G401 (cell line): ENCODE data around the gene KDM4B. TPM values are rescaled to one million over a fixed set of nuclear protein-coding genes. Genes with fewer than 3 reads are reported as not detected.

Experiments
- DNase-seq: peaks from one replicate; pipeline ENCODE4 v3.0.0-alpha.2; 2015; ENCODE audit warnings: low spot score
- in situ Hi-C: cut with HindIII; loops from 2 replicates; pipeline ENCODE4 v1.10.0; 2016; ENCODE audit warnings: low sequenced_read_pairs, mixed read lengths
- total RNA-seq: library from RNA; depleted of rRNA; stranded (reverse); fragments of >200 nt; shearing (Covaris generic); gene quantifications from 2 replicates; pipeline ENCODE4 v1.2.3, GENCODE V29; 2014

Gene KDM4B
- total RNA-seq, 1 experiment from 2014 or later: 19.3 TPM

- in situ Hi-C loops: no loop called here
- peak; percentile 52 for DNase-seq
Measured at GRCh38 chr19:5108123-5108596, 139.2 kb downstream of the KDM4B start.

- no peak for DNase-seq
- in situ Hi-C loops: no loop called here
Measured at GRCh38 chr19:5108866-5109265, 140.0 kb downstream of the KDM4B start.

GRCh38 chr19:5109560-5109959 lies 140.6 kb downstream of the KDM4B start:
- DNase-seq: no peak
- in situ Hi-C loops: no loop called here

- no peak for DNase-seq
- in situ Hi-C loops: no loop called here
Measured at GRCh38 chr19:5110546-5110945, 141.6 kb downstream of the KDM4B start.

GRCh38 chr19:5111051-5111450 lies 142.1 kb downstream of the KDM4B start:
- no peak for DNase-seq
- in situ Hi-C loops: no loop called here

GRCh38 chr19:5112175-5112574 lies 143.3 kb downstream of the KDM4B start:
- in situ Hi-C loops: no loop called here
- DNase-seq: no peak

GRCh38 chr19:5112681-5113575 lies 144.0 kb downstream of the KDM4B start:
- in situ Hi-C loops: no loop called here
- no peak for DNase-seq

- in situ Hi-C loops: no loop called here
- DNase-seq: no peak
Measured at GRCh38 chr19:5113633-5114586, 145.0 kb downstream of the KDM4B start.

- peak; percentile 33 for DNase-seq
- in situ Hi-C loops: no loop called here
Measured at GRCh38 chr19:5114727-5115126, 145.8 kb downstream of the KDM4B start.

GRCh38 chr19:5115351-5115750 lies 146.4 kb downstream of the KDM4B start:
- DNase-seq: no peak
- in situ Hi-C loops: no loop called here

- in situ Hi-C loops: no loop called here
- DNase-seq: no peak
Measured at GRCh38 chr19:5115771-5116202, 146.9 kb downstream of the KDM4B start.

GRCh38 chr19:5116292-5116691 lies 147.4 kb downstream of the KDM4B start:
- no peak for DNase-seq
- in situ Hi-C loops: no loop called here

GRCh38 chr19:5117421-5117820 lies 148.5 kb downstream of the KDM4B start:
- no peak for DNase-seq
- in situ Hi-C loops: no loop called here

GRCh38 chr19:5118026-5118425 lies 149.1 kb downstream of the KDM4B start:
- no peak for DNase-seq
- in situ Hi-C loops: no loop called here

GRCh38 chr19:5119297-5119998 lies 150.5 kb downstream of the KDM4B start:
- no peak for DNase-seq
- in situ Hi-C loops: no loop called here

GRCh38 chr19:5120321-5120720 lies 151.4 kb downstream of the KDM4B start:
- in situ Hi-C loops: no loop called here
- DNase-seq: no peak

GRCh38 chr19:5120833-5121232 lies 151.9 kb downstream of the KDM4B start:
- in situ Hi-C loops: no loop called here
- DNase-seq: no peak

- peak; percentile 82 for DNase-seq
- in situ Hi-C loops: no loop called here
Measured at GRCh38 chr19:5121266-5122120, 152.6 kb downstream of the KDM4B start.

GRCh38 chr19:5122121-5122400 lies 153.1 kb downstream of the KDM4B start:
- no peak for DNase-seq
- in situ Hi-C loops: no loop called here
